Stimulated activated CD4-positive, alpha-beta T cell treated with anti-CD3 and anti-CD28 coated beads, Interleukin-1b, Interleukin-23, amount 100 ng/mL, for 24 hours (primary cell): ENCODE results near the gene GRIN1.
A peak's percentile ranks its signal among the peaks of the same experiment; 100 is the strongest.
"Not testable (repeated sequence)": the region's sequence is repeated elsewhere in the genome, so short reads cannot be mapped to it uniquely, and the experiment has no call there.

Source experiments
- DNase-seq, 4 experiments: peaks; one replicate each; pipeline ENCODE4 v3.0.0-alpha.2; 2020; ENCODE audit warnings: low read depth in 4 of 4, low spot score in 1 of 4

The GRIN1 gene

DNA sequence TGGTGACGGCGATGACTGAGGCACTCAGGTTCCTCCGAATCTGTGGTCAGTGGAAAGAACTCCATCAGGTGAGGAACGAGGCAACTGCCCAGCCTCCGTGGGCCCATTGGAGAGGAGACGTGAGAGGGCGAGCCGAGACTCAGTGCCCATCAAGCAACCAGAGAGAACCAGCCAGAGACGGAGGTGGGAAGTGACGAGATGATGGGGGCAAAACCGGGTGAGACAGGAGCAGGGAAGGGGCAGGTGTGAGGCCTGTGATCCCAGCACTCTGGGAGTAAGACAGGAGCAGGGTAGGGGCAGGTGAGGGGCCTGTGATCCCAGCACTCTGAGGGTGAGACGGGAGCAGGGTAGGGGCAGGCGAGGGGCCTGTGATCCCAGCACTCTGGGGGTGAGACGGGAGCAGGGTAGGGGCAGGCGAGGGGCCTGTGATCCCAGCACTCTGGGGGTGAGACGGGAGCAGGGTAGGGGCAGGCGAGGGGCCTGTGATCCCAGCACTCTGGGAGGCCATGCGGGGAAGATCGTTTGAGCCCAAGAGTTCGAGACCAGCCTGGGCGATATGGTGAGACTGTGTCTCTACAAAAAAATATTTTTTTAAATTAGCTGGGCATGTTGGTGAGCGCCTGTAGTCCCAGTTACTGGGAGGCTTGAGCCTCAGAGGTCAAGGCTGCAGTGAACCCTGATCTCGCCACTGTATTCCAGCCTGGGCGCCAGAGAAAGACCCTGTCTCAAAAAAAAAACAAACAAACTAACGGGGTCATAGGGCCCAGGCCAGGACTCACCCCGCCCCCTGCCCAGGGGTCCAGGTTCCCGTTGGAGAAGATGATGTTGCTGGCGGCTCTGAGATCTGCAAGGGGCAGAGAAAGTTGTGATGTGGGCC is 27.8 kb upstream of the GRIN1 start:
- no peak for DNase-seq

DNA sequence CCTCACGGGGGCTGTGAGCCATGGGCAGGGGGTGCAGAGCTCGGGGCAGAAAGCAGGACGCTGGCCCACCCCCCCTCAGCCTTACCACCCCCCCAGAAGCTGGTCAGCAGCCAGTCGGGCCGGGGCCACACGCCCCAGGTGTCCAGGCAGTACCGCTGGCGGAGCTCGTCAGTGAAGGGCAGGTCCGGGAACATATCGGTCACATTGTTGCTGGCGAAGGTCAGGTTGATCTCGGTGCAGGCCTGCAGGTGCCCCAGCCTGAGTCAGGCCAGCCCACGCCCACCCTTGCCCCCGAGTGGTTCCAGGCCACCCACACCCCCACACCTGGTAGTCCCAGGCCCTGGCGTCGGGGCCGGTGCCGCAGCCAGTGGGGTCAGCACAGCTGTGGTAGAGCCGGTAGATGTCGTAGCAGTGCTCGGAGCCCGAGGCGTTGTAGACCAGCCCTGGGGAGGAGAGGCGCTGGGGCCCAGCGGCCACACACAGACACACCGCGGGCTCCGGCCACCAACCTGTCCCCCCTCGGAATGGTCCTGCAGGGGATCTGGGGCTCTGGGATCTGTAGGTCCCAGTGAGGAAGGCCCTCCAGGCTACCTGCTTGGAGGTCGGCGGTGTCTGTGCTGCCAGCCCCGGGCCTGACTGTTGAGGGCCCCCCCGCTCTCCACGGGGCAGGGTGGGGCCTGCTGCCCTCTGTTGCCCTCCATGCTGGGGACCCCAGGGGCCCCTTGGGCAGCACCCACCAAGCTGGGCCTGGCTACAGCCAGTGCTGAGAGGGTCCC is 27.0 kb upstream of the GRIN1 start:
- DNase-seq = no peak

DNA sequence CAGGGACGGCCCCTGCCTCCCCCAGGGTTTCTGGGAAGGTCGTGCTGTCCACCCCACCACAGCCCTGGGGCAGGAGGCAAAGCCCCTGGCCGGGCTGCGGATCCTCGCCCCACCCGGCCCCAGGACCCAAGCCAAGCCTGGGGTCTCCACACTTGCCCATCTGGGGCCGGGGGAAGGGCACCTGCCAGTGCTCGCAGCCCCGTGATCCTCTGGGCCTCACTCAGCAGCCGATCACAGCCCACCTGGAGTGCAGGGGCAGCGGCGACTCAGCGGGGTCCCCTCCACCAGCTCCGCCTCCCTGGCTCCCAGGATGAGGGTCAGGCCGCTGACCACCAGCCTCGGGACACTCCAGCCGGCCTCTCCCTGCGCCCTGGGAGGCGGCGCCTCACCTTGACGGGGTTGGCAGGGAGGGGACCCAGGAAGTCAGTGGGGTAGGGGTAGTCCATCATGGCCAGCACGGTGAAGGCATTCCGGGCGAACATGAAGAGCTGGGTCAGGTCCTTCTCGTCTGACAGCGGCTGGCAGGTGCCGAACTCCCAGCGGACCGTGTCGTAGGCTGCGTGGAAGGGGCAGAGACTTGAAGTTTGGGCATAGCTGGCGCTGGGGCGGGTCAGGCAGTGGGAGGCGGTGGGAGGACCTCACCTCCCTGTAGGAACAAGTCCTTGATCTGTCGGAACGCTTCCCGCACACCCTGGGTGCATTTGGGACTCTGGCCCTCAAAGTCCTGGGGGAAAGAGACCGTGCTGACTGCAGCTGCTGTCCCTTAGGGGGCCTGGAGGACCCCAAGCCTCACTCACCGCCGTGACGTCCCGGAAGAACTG is 26.2 kb upstream of the GRIN1 start:
- no peak for DNase-seq

- no peak for DNase-seq
Observed at GRCh38 chr9:137113385-137114159, 25.4 kb upstream of the GRIN1 start.

DNA sequence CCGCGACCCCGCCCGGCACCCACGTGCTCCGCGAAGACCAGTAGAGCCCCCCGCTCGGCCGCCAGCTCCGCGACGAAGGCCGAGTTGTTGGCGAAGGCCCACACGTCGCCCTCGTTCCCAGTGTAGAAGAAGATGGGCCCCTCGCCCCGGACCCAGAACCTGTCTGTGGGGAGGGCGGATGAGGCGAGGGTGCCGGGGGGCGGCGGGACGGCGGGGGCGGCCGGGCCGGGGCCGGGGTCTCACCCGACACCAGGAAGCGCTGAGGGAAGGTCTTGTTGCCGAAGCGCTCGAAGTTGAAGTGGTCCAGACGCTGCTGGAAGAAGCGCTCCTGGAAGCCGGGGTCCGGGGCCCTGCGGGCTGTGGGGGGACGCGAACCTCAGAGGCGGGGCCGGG is 24.7 kb upstream of the GRIN1 start:
- DNase-seq = no peak

GRCh38 chr9:137114613-137115393 is 24.2 kb upstream of the GRIN1 start, which contains the start of gene DPP7:
DPP7 (minus strand) TSS chr9:137114733; CDS start chr9:137114713, 20 bp downstream.
- DNase-seq = peak; percentile 55 to 80 (median 62)

DNA sequence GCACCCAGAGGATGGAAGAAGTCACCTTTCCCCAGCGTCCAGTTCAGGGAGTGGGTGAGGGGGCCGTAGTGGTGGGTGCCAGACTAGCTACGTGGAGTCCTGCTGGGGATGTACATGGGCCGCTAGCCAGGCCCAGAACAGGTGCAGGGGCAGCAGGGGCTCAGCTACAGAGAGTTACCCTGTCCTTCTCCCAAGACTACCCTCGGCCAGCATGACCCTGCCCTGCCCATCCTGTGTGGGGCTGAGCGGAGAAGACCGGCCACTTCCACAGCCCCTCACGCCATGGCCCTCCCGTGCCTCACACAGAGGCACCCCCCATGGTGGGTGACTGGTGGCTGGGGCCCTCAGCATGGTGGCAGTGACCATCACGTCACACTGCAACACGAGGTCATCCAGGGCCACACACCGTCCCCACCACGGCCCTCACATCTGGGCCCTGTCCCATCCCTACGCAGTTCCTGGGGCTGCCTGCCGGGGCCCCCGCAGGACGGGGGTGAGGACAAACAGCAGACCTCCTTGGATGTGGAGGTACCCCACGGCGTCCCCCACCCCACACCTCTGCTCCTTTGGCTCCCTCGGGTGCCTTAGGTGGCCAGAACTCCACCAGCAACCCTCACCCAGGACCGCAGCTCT is 23.4 kb upstream of the GRIN1 start:
- DNase-seq = no peak

- no peak for DNase-seq
Observed at GRCh38 chr9:137116027-137116507, 22.9 kb upstream of the GRIN1 start.

DNA sequence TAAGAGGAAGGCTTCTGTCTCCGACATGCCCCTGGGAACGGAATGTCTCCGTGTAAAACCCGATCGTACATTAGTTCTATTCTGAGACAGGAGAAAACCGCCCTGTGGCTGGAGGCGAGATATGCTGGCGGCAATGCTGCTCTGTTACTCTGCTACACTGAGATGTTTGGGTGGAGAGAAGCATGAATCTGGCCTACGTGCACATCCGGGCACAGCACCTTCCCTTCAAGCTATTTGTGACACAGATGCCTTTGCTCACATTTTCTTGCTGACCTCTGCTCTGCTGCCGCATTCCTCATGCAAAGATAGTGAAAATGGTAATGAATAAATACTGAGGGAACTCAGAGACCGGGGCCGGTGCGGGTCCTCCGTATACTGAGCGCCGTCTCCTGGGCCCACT is 22.2 kb upstream of the GRIN1 start:
- DNase-seq = no peak

- no peak for DNase-seq
Observed at GRCh38 chr9:137117269-137117731, 21.7 kb upstream of the GRIN1 start.

DNA sequence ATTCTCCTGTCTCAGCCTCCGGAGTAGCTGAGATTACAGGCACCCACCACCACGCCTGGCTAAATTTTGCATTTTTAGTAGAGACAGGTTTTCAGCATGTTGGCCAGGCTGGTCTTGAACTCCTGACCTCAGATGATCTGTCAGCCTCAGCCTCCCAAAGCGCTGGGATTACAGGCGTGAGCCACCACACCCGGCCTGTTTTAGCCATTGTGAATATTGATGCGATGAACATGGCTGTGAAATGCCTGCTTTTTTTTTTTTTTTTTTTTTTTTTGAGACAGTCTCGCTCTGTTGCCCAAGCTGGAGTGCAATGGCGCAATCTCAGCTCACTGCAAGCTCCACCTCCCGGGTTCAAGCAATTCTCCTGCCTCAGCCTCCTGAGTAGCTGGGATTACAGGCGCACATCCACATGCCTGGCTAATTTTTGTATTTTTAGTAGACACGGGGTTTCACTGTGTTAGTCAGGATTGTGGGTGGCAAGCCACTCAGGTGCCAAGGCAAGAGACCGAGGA is 20.8 kb upstream of the GRIN1 start:
- DNase-seq = not testable (repeated sequence)

DNA sequence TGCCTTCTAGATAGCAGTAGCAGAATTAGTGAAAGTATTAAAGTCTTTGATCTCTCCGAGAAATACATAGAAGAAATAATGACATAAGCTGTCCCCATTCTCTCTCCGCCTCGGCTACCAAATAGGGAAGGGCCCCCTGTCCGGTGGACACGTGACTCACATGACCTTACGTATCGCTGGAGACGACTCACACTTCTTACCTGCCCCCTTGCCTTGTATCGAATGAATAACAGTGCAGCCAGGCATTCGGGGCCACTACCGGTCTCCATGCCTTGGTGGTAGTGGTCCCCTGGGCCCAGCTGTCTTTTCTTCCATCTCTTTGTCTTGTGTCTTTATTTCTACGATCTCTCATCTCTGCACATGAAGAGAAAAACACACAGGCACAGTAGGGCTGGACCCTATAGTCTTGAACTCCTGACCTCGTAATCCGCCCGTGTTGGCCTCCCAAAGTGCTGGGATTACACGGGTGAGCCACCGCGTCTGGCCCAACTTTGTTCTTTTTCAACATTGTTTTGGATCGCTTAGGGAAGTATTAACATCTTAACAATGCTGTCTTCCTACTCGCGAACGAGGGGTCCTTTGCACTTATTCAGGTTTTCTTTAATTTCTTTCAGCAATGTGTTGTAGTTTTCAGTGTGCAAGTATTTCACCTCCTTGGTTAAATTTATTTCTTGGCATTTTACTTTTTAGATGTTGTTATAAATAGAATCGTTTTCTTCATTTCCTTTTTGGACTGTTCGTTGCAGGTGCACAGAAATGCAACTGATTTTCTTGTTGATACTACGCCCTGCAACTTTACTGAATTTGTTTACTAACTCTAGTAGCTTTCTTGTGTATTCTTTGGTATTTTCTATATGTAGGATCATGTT is 16.8 kb upstream of the GRIN1 start:
- not testable (repeated sequence) for DNase-seq

GRCh38 chr9:137122796-137123467 is 16.0 kb upstream of the GRIN1 start:
- not testable (repeated sequence) for DNase-seq

- DNase-seq = no peak
Observed at GRCh38 chr9:137123468-137123837, 15.5 kb upstream of the GRIN1 start.

- not testable (repeated sequence) for DNase-seq
Observed at GRCh38 chr9:137123952-137124462, 14.9 kb upstream of the GRIN1 start.

DNA sequence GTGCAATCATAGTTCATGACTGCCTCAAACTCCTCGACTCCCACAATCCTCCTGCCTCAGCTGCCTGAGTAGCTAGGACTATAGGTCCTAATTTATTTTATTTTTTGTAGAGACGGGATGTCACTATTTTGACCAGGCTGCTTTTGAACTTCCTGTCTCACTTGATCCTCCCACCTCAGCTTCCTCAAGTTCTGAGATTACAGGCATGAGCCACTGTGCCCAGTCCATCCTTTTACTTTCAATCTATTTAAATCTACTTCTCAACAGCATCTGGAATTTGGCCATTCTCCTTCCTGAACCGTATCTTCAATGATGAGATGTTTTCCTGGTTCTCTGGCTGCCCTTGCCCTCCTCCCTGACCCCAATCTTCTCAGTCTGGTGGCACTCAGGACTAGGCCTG is 12.2 kb upstream of the GRIN1 start:
- no peak for DNase-seq
